Measurements from ENCODE around the gene GNAS-AS1. TPM values are rescaled to one million over a fixed set of nuclear protein-coding genes. Genes with fewer than 3 reads are reported as not detected.

The GNAS-AS1 gene
- total RNA-seq, 4 donors from 2014 or later, result 0.19 TPM; not detected in 3

DNA sequence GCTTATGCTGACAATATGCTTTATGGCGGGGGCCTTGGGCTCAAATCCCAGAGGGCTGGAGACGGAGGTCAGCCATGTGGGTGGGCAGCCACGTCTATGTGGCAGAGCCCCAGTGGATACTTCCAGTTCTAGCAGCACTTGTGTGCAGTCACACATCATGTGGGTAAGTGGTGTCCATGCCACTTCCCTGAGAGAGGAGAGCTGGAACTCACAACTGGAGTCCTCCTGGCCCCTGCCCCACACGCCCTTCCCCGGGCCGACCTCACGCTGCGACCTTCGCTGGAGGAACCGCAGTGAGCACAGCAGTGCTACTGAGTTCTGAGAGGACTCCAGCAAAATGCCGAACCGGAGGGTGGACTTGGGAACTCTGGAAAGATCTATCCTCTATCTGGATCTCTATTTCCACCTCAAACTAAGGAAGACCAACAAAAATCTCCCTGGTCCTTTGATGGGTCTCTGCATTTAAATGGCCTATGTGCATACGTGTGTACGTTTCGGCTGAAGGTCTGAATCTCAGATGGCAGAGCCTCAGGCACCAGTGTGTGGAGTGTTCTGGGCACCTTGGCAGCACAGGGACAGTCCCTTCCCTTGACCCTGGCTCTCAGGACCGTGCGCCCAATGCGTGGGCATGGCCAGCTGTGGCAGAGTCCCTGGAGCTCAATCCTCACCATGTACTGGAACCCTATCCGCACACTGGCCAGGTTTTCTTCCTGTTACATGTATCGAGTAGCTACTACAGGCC lies 55.4 kb downstream of the GNAS-AS1 start:
- H3K9me3 ChIP-seq, result no peaks in the 10 kb centered on the region
- TF ChIP-seq EP300 (IDR thresholded peaks at IDR 0.05) (no peak), POLR2AphosphoS5 (IDR thresholded peaks at IDR 0.05) (no peak), POLR2A (IDR thresholded peaks at IDR 0.05) (no peak)
- TF ChIP-seq, protein P1, sequence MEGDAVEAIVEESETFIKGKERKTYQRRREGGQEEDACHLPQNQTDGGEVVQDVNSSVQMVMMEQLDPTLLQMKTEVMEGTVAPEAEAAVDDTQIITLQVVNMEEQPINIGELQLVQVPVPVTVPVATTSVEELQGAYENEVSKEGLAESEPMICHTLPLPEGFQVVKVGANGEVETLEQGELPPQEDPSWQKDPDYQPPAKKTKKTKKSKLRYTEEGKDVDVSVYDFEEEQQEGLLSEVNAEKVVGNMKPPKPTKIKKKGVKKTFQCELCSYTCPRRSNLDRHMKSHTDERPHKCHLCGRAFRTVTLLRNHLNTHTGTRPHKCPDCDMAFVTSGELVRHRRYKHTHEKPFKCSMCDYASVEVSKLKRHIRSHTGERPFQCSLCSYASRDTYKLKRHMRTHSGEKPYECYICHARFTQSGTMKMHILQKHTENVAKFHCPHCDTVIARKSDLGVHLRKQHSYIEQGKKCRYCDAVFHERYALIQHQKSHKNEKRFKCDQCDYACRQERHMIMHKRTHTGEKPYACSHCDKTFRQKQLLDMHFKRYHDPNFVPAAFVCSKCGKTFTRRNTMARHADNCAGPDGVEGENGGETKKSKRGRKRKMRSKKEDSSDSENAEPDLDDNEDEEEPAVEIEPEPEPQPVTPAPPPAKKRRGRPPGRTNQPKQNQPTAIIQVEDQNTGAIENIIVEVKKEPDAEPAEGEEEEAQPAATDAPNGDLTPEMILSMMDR (IDR thresholded peaks at IDR 0.05), result no peak
- H3K27me3 ChIP-seq, result peaks cover 45% of the 10 kb centered on the region
- no peaks in the 10 kb centered on the region for H3K36me3 ChIP-seq
- no peaks in the 10 kb centered on the region for H3K4me1 ChIP-seq
- H3K4me3 ChIP-seq, result no peak overlapping the region
- no peak overlapping the region for H3K27ac ChIP-seq
- 89% methylated on average over 3 of the region's 20 CpGs; no CpG with 5 or more reads in 1 of the 2 donors for WGBS, 2 donors (ENCODE audit: low coverage in 1 of 2)
- no peak for ATAC-seq

DNA sequence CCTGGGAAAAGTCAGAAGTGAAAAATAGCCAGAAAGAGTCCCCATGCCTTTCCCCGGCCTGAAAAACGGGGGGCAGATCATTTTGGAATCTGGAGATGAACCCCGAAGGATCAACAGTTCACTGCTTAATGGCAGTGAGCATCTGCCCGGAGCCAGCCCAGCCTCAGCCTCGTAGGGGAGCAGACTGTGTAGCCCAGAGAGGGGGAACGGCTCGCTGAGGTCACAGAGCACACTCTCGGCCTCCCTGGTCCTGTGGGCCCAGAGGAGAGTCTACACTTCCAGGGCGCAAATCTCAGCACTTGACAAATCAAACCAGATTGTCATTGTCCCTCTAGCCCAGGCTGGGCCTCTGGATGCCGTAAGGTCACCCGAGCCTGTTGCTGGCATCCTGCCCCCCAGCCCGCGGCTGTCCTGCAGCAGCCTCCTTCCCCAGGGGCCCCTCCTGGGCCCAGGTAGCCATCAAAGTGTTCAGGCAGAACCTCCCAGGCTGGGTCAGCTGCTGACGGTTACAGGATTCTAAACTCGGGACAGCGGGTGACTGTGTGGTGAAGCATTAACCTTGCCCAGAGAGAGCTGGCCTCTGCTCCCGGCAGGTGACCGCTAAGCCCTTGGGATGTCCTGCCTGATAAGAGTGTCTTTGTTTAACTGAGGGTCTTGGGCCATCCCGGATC lies 56.1 kb downstream of the GNAS-AS1 start:
- Histone ChIP-seq H3K27me3 (peaks cover 48% of the 10 kb centered on the region), H3K9me3 (no peaks in the 10 kb centered on the region), H3K27ac (no peak overlapping the region), H3K36me3 (no peaks in the 10 kb centered on the region), H3K4me1 (no peaks in the 10 kb centered on the region), H3K4me3 (no peak overlapping the region)
- TF ChIP-seq EP300 (IDR thresholded peaks at IDR 0.05) (no peak), POLR2AphosphoS5 (IDR thresholded peaks at IDR 0.05) (no peak), POLR2A (IDR thresholded peaks at IDR 0.05) (no peak)
- TF ChIP-seq, protein P1 (IDR thresholded peaks at IDR 0.05), result no peak
- 90% methylated on average over 8 of the region's 19 CpGs; no CpG with 5 or more reads in 1 of the 2 donors for WGBS, 2 donors (ENCODE audit: low coverage in 1 of 2)
- no peak for ATAC-seq

DNA sequence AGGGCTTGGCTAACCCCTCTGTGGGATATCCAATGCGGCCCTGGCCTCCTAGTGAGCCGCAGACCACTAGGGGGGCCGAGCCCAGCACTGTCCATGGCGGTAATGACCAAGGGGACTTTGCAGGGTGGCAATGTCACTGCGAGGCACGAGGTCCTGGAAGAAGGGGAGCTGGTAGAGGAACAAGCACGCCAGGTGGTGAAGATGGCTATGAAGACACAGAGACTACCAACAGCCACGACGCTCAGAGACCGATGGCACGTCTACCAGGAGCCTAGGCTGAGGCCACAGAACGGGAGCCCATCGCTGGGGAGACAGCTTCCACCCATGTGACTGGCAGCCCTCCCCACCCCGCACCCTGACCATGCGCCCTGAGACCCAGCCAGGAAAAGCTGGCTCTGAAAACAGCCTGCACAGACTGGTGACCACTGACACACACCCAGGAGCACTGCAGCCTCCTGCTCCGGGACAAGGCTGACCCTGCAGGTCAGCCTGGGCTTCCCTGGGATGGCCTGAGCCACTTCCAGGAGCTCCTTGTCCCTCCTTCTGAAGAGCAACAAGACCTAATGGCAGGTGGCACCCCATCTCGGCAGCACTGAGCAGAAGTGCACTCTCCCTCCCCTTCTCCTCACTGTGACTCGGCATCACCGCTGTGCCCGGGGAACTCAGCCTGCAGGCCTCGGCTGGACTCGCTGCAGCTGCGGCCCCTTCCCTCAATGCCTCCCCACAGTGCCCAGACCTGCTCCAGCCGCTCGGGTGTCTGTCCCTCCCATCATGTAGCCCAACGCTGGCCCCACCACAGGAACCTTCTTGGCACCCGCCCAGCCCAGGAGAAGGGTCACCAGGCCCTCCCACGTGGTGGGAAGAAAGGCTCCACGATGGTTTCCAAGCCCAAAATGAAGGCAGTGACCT lies 56.9 kb downstream of the GNAS-AS1 start:
- Histone ChIP-seq H3K27me3 (peaks cover 56% of the 10 kb centered on the region), H3K36me3 (no peaks in the 10 kb centered on the region), H3K4me3 (no peak overlapping the region), H3K9me3 (no peaks in the 10 kb centered on the region), H3K4me1 (no peaks in the 10 kb centered on the region), H3K27ac (no peak overlapping the region)
- TF ChIP-seq EP300 (IDR thresholded peaks at IDR 0.05) (no peak), POLR2A (IDR thresholded peaks at IDR 0.05) (no peak), POLR2AphosphoS5 (IDR thresholded peaks at IDR 0.05) (no peak)
- TF ChIP-seq, protein P1 (IDR thresholded peaks at IDR 0.05), result no peak
- 93% methylated on average over 7 of the region's 29 CpGs; no CpG with 5 or more reads in 1 of the 2 donors for WGBS, 2 donors (ENCODE audit: low coverage in 1 of 2)
- no peak for ATAC-seq

DNA sequence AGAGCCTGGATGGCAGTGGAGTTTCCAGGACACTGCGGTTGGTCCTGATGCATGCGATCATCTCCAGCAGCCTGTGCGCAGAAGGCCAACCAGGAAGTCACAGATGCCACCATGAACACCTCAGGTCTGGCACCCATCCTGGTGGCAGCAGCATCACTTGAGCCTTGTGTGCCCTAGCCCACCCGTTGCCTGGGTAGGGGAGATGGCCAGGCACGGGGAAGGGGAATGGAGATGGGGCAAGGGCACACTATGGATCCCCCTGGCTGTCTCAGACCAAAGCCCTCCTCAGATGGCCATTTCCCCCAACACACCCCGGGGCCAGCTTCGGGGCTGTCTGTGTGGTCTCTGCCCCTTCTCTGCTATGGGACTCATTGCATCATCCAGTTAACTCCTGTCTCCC lies 58.3 kb downstream of the GNAS-AS1 start:
- H3K36me3 ChIP-seq, result no peaks in the 10 kb centered on the region
- 55 to 69% methylated on average over 2 to 4 of the region's 7 CpGs for WGBS, 2 donors (ENCODE audit: low coverage in 1 of 2)
- H3K4me1 ChIP-seq, result no peaks in the 10 kb centered on the region
- no peaks in the 10 kb centered on the region for H3K9me3 ChIP-seq
- peaks cover 62% of the 10 kb centered on the region for H3K27me3 ChIP-seq
- no peak overlapping the region for H3K27ac ChIP-seq
- no peak for TF ChIP-seq POLR2A (IDR thresholded peaks at IDR 0.05)
- TF ChIP-seq, protein P1 (IDR thresholded peaks at IDR 0.05), result no peak
- no peak for TF ChIP-seq EP300 (IDR thresholded peaks at IDR 0.05)
- no peak for TF ChIP-seq POLR2AphosphoS5 (IDR thresholded peaks at IDR 0.05)
- ATAC-seq, result no peak
- no peak overlapping the region for H3K4me3 ChIP-seq
